H1 (cell line): ENCODE data around the gene HBD.

ENCODE experiments used
- CEBPB ChIP-seq: IDR thresholded peaks from 2 replicates; pipeline ENCODE4 v1.6.1; 2012; ENCODE audit warnings: low read depth, low read length
- RFX5 ChIP-seq: IDR thresholded peaks from 2 replicates; pipeline ENCODE4 v1.6.1; 2011; ENCODE audit warnings: low read depth, low read length, improper control_type of control experiment, borderline replicate concordance
- SP1 ChIP-seq: IDR thresholded peaks from 2 replicates; pipeline ENCODE4 v1.6.1; 2011; ENCODE audit warnings: low read depth, low read length
- TF ChIP-seq, protein P1 (sequence below), 3 experiments: IDR thresholded peaks; 1 replicate in 2 of 3; 2 replicates in 1 of 3; pipeline versions ENCODE4 v1.5.1 to v1.6.1; 2011; ENCODE audit warnings: low read length in 3 of 3, mild to moderate bottlenecking in 3 of 3, inconsistent platforms in 2 of 3, low read depth in 1 of 3, moderate library complexity in 1 of 3; ENCODE audit not compliant: insufficient read depth in 1 of 3; ENCODE audit errors: control extremely low read depth in 1 of 3

DNA sequence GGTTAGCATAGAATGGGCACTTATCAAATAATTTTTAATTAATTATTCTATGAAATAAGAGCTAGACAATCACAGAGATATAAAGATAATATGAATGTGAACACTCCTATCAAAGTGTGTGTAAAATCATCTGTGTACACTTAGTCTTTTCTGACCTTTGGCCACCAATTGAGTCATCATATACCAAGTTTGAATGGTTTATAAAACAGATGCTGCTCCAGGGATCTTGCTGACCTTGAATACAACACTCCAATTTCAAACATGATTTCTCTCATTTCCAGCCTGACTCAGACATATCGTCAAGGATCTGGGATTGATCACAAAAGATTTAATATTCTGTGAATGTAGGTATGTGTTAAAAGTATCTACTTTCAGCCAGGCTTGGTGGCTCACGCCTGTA, 30.9 kb downstream of the HBD start:
- TF ChIP-seq CEBPB (no peak), SP1 (no peak), RFX5 (no peak)
- TF ChIP-seq, protein P1, sequence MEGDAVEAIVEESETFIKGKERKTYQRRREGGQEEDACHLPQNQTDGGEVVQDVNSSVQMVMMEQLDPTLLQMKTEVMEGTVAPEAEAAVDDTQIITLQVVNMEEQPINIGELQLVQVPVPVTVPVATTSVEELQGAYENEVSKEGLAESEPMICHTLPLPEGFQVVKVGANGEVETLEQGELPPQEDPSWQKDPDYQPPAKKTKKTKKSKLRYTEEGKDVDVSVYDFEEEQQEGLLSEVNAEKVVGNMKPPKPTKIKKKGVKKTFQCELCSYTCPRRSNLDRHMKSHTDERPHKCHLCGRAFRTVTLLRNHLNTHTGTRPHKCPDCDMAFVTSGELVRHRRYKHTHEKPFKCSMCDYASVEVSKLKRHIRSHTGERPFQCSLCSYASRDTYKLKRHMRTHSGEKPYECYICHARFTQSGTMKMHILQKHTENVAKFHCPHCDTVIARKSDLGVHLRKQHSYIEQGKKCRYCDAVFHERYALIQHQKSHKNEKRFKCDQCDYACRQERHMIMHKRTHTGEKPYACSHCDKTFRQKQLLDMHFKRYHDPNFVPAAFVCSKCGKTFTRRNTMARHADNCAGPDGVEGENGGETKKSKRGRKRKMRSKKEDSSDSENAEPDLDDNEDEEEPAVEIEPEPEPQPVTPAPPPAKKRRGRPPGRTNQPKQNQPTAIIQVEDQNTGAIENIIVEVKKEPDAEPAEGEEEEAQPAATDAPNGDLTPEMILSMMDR (IDR thresholded peaks at IDR 0.05; ENCODE audit: control extremely low read depth in 1 of 3, insufficient read depth in 1 of 3, low read depth in 1 of 3, low read length in 3 of 3), result no peak
